ENCODE data around the gene PHYH.

GRCh38 chr10:13284050-13284449 lies 15.8 kb downstream of the PHYH start:
- no peak for TF ChIP-seq CTCF (conservative IDR thresholded peaks at IDR 0.05 in 1 of 2, IDR thresholded peaks at IDR 0.05 in 1 of 2; ENCODE audit: low read depth in 1 of 2, low read length in 2 of 2)
- no peak for TF ChIP-seq EZH2 (IDR thresholded peaks at IDR 0.05; ENCODE audit: low read length, missing control alignments)
